Mesodermal cell (in vitro differentiated cells): ENCODE results near the gene PLCL2.

ENCODE experiments used
- H3K27ac ChIP-seq: 2 replicates; pipeline ENCODE4 v1.7.0; 2013; ENCODE audit warnings: mild to moderate bottlenecking, low read depth, low read length, moderate library complexity; ENCODE audit not compliant: severe bottlenecking
- H3K36me3 ChIP-seq: 2 replicates; pipeline ENCODE4 v1.7.1; 2013; ENCODE audit warnings: mild to moderate bottlenecking, low read length, moderate library complexity; ENCODE audit not compliant: control insufficient read depth, insufficient read depth
- H3K4me1 ChIP-seq: one replicate; pipeline ENCODE4 v1.7.1; 2013; ENCODE audit warnings: mild to moderate bottlenecking, low read length; ENCODE audit not compliant: insufficient read depth, control insufficient read depth, poor library complexity, severe bottlenecking
- H3K4me3 ChIP-seq: 2 replicates; pipeline ENCODE4 v1.7.0; 2013; ENCODE audit warnings: low read length, control low read depth, mild to moderate bottlenecking; ENCODE audit not compliant: insufficient read depth, poor library complexity, severe bottlenecking; ENCODE audit errors: extremely low read depth
- H3K9me3 ChIP-seq: 2 replicates; pipeline ENCODE4 v1.7.1; 2013; ENCODE audit warnings: mild to moderate bottlenecking, low read length, moderate library complexity; ENCODE audit not compliant: control insufficient read depth
- WGBS, 2 experiments: methylation state at CpG; one replicate each; pipeline ENCODE4 v1.1.5; 2013; ENCODE audit warnings: missing lambda C conversion rate in 2 of 2; ENCODE audit not compliant: insufficient coverage in 2 of 2; 5-methylcytosine and 5-hydroxymethylcytosine counted together

The PLCL2 gene

DNA sequence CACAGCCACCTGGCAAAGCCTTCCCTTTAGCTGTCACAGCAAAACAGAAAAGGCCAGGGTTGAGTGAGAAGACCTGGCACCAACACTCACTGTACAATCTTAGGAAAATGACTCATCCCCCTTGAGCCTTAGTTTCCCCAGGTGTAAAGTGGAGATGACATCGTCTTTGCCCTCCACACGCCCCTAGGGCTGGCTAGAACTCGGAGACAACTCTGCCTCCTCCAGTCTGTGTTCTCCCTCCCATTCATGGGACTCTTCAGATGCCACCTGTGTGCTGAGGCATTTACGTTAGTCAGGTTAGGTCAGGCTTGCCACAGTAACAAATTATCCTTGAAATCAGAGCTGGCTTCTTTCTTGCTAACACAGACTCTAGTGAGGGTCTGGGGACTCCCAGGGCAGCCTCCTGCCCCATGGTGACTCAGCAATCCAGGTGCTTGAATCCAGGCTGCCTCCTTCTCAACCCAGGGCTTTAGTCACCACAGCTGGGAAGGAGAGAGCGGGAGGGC is 252.6 kb downstream of the PLCL2 start:
- Histone ChIP-seq H3K9me3 (peaks cover 4% of the 10 kb centered on the region), H3K36me3 (no peaks in the 10 kb centered on the region), H3K27ac (no peak overlapping the region), H3K4me3 (no peak overlapping the region), H3K4me1 (no peaks in the 10 kb centered on the region)
- 83 to 84% methylated on average over 4 of the region's 5 CpGs for WGBS, 2 experiments

DNA sequence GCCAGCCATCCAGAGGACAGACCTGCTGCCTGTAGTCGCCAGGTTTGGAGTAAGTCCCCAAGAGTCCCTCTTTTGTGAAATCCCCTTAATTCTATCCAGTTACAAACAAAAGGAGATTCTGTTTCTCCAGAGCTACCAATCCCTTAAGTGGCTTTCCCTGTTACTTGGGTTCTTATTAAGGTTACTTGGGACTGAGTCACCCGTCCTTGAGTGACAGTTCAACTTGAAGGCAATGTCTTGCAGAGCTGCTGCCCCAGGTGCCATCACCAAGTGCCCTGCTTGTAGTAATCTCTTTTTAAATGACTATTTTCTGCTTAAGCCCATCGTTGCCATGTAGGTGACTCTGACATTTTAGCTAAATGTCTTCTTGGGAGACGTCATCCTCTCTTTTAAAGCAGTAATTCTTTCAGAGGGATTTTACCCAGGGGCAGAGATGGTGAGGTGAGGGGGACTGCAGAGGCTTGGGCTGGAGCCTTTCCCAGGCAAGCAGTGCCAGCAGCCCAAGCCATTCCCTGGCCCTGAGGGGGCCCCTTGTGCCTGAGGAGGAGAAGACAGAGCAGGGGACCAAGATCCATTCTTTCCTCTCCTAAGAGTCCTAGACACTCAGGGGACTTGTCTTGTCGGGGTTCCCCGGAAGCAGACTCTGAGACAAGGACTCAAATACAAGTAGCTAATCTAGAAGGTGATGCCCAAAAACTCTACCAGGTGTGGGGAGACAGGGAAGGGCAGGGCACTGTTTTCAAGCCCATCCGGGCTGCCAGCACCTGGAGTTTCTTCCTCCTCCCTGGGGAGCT is 253.7 kb downstream of the PLCL2 start:
- 80 to 93% methylated on average over 1 to 6 of the region's 7 CpGs for WGBS, 2 experiments
- no peaks in the 10 kb centered on the region for H3K4me1 ChIP-seq
- H3K4me3 ChIP-seq = no peak overlapping the region
- H3K27ac ChIP-seq = no peak overlapping the region
- no peaks in the 10 kb centered on the region for H3K36me3 ChIP-seq
- H3K9me3 ChIP-seq = peaks cover 10% of the 10 kb centered on the region
